CD8-positive, alpha-beta memory T cell (primary cell): Measurements from ENCODE around the gene DNAH14. TPM values are rescaled to one million over a fixed set of nuclear protein-coding genes. Genes with fewer than 3 reads are reported as not detected.
"Not testable (repeated sequence)": the region's sequence is repeated elsewhere in the genome, so short reads cannot be mapped to it uniquely, and the experiment has no call there.

Experiments
- CTCF ChIA-PET: fragments of 350-600 bp; sonication (Branson Sonifier 250); formaldehyde crosslinking; loops from one replicate; lab custom pipeline; 2021; ENCODE audit warnings: antibody characterized with exemption; lab: Charles Lee
- POLR2A ChIA-PET: fragments of 350-600 bp; sonication (Branson Sonifier 250); formaldehyde crosslinking; loops from one replicate; lab custom pipeline; 2021; ENCODE audit warnings: antibody characterized with exemption; lab: Charles Lee
- DNase-seq, 5 donors: peaks; one replicate each; pipeline versions ENCODE4 v3.0.0 to v3.0.0-alpha.2; 2020 to 2022; ENCODE audit warnings: mixed read lengths in 1 of 5
- H3K27ac ChIP-seq: one replicate; pipeline ENCODE4 v1.7.0; 2013; ENCODE audit warnings: low read depth, mild to moderate bottlenecking, low read length, moderate library complexity
- H3K27me3 ChIP-seq: 2 replicates; pipeline ENCODE4 v1.7.0; 2013; ENCODE audit warnings: low read length, mild to moderate bottlenecking; ENCODE audit not compliant: insufficient read depth, poor library complexity, severe bottlenecking
- H3K36me3 ChIP-seq: 2 replicates; pipeline ENCODE4 v1.7.0; 2013; ENCODE audit warnings: mild to moderate bottlenecking, low read length, moderate library complexity; ENCODE audit not compliant: insufficient read depth
- H3K4me1 ChIP-seq: 2 replicates; pipeline ENCODE4 v1.7.0; 2013; ENCODE audit warnings: mild to moderate bottlenecking, low read length, moderate library complexity; ENCODE audit not compliant: insufficient read depth
- H3K4me3 ChIP-seq: 2 replicates; pipeline ENCODE4 v1.7.0; 2013; ENCODE audit warnings: mild to moderate bottlenecking, low read length
- H3K9me3 ChIP-seq: 2 replicates; pipeline ENCODE4 v1.7.0; 2013; ENCODE audit warnings: mild to moderate bottlenecking, low read length
- H3K27ac Mint-ChIP-seq, 8 donors: one replicate each; pipeline ENCODE4 v1.8.0; 2020 to 2021; ENCODE audit warnings: mixed read lengths in 8 of 8, mild to moderate bottlenecking in 6 of 8, inconsistent platforms in 3 of 8, moderate library complexity in 3 of 8
- H3K27me3 Mint-ChIP-seq, 2 donors: one replicate each; pipeline ENCODE4 v1.8.0; 2020 to 2021; ENCODE audit warnings: mixed read lengths in 2 of 2, mild to moderate bottlenecking in 1 of 2, moderate library complexity in 1 of 2
- H3K36me3 Mint-ChIP-seq, 3 donors: one replicate each; pipeline ENCODE4 v1.8.0; 2020 to 2021; ENCODE audit warnings: mixed read lengths in 3 of 3, inconsistent platforms in 1 of 3, mild to moderate bottlenecking in 1 of 3
- H3K4me1 Mint-ChIP-seq, 3 donors: one replicate each; pipeline ENCODE4 v1.8.0; 2020 to 2021; ENCODE audit warnings: mixed read lengths in 3 of 3, inconsistent platforms in 1 of 3, mild to moderate bottlenecking in 1 of 3
- H3K4me3 Mint-ChIP-seq, 7 donors: one replicate each; pipeline ENCODE4 v1.8.0; 2020 to 2021; ENCODE audit warnings: mixed read lengths in 7 of 7, mild to moderate bottlenecking in 6 of 7, moderate library complexity in 4 of 7, inconsistent platforms in 2 of 7
- H3K9me3 Mint-ChIP-seq, 5 donors: one replicate each; pipeline ENCODE4 v1.8.0; 2020 to 2022; ENCODE audit warnings: mixed read lengths in 5 of 5, mild to moderate bottlenecking in 3 of 5, moderate library complexity in 2 of 5, inconsistent platforms in 1 of 5
- polyA plus RNA-seq: library from polyadenylated mRNA; unstranded; fragments of 300-500 nt; fragmentation: Illumina TruSeq; gene quantifications from one replicate; pipeline ENCODE4 v1.2.3, GENCODE V29; 2021
- total RNA-seq, 2 experiments: library from RNA; stranded (reverse); gene quantifications; one replicate each; pipeline ENCODE4 v1.2.3, GENCODE V29; 2021

DNAH14 gene
- total and polyA plus RNA-seq, 3 experiments from 2014 or later, result 0.26 TPM; not detected in 2

GRCh38 chr1:224988042-224988441 lies 58.6 kb downstream of the DNAH14 start:
- Mint-ChIP-seq H3K27me3 (peaks cover 3 to 10% of the 10 kb centered on the region in 2 donors), H3K4me1 (no peaks in the 10 kb centered on the region), H3K27ac (no peak overlapping the region), H3K4me3 (no peak overlapping the region), H3K36me3 (no peaks in the 10 kb centered on the region), H3K9me3 (peaks cover 0 to 14% (median 0%) of the 10 kb centered on the region in 5 donors)
- H3K27ac ChIP-seq, result no peak overlapping the region
- no peak overlapping the region for H3K4me3 ChIP-seq
- no peaks in the 10 kb centered on the region for H3K4me1 ChIP-seq
- H3K9me3 ChIP-seq, result no peaks in the 10 kb centered on the region
- POLR2A ChIA-PET, result no interaction called here
- DNase-seq, result no peak
- H3K27me3 ChIP-seq, result no peaks in the 10 kb centered on the region
- CTCF ChIA-PET, result no interaction called here
- no peaks in the 10 kb centered on the region for H3K36me3 ChIP-seq

DNA sequence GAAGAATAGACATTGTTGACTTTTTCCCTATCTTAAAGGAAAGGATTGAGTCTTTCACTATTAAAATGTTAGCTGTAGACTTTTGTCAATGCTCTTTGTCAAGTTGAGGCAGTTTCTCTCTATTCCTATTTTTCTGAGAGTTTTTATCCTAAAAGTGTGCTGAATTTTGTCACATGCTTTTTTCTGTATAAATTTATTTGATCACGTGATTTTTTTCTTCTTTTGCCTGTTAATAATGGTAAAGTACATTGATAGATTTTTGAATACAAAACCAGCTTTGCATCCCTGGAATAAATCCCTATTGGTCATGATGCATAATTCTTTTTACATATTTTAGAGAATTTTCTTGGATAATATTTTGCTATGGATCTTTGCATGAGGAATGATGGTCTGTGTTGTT lies 60.1 kb downstream of the DNAH14 start:
- H3K9me3 Mint-ChIP-seq, result peaks cover 2 to 19% (median 3%) of the 10 kb centered on the region in 5 donors
- H3K27me3 Mint-ChIP-seq, result no peaks in the 10 kb centered on the region
- Histone ChIP-seq H3K27me3 (no peaks in the 10 kb centered on the region), H3K36me3 (no peaks in the 10 kb centered on the region), H3K9me3 (no peaks in the 10 kb centered on the region), H3K27ac (no peak overlapping the region), H3K4me1 (no peaks in the 10 kb centered on the region), H3K4me3 (no peak overlapping the region)
- DNase-seq, result no peak
- H3K4me3 Mint-ChIP-seq, result no peak overlapping the region
- no peaks in the 10 kb centered on the region for H3K4me1 Mint-ChIP-seq
- H3K27ac Mint-ChIP-seq, result no peak overlapping the region
- no peaks in the 10 kb centered on the region for H3K36me3 Mint-ChIP-seq
- ChIA-PET CTCF (no interaction called here), POLR2A (no interaction called here)

GRCh38 chr1:224991550-224991949 lies 62.1 kb downstream of the DNAH14 start:
- H3K36me3 Mint-ChIP-seq, result not testable (repeated sequence)

GRCh38 chr1:224995602-224996001 lies 66.1 kb downstream of the DNAH14 start:
- CTCF ChIA-PET, result no interaction called here

More at GRCh38 chr1:224991550-224991949, 62.1 kb downstream of the DNAH14 start:
- H3K9me3 Mint-ChIP-seq, result peaks cover 8 to 30% (median 13%) of the 10 kb centered on the region in 5 donors
- H3K9me3 ChIP-seq, CTCF ChIA-PET, H3K27ac ChIP-seq, H3K4me3 ChIP-seq, H3K4me1 ChIP-seq, DNase-seq, H3K27me3 Mint-ChIP-seq, H3K27ac Mint-ChIP-seq, H3K4me1 Mint-ChIP-seq, H3K27me3 ChIP-seq, H3K36me3 ChIP-seq, POLR2A ChIA-PET, H3K4me3 Mint-ChIP-seq: not testable (repeated sequence)

DNA sequence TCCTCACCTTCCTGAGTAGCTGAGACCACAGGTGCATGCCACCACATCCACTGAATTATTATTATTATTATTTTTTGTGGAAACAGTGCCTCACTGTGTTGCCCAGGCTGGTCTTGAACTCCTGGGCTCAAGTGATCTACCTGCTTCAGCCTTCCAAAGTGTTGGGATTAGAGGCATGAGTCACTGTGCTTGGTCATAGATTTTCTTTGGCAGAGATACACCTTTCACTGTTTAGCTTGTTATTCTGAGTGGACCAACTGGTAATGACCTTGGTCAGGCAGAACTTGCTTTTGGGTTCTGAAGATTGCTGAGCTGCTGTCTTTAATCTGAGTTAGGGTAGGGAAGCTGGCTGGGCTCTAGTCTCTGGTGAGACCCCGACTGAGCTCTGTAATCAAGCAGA lies 66.8 kb downstream of the DNAH14 start:
- CTCF ChIA-PET, result no interaction called here
- POLR2A ChIA-PET, result no interaction called here
- Mint-ChIP-seq H3K4me1 (no peaks in the 10 kb centered on the region), H3K27ac (peak overlapping the region in 1 of 8 donors; percentile 33), H3K9me3 (peaks cover 19 to 45% (median 28%) of the 10 kb centered on the region in 5 donors), H3K27me3 (peaks cover 0 to 6% of the 10 kb centered on the region in 2 donors), H3K36me3 (no peaks in the 10 kb centered on the region), H3K4me3 (no peak overlapping the region)
- no peak overlapping the region for H3K4me3 ChIP-seq
- H3K27ac ChIP-seq, result no peak overlapping the region
- H3K27me3 ChIP-seq, result no peaks in the 10 kb centered on the region
- no peak for DNase-seq
- H3K4me1 ChIP-seq, result no peaks in the 10 kb centered on the region
- no peaks in the 10 kb centered on the region for H3K9me3 ChIP-seq
- H3K36me3 ChIP-seq, result no peaks in the 10 kb centered on the region

More at GRCh38 chr1:224995602-224996001, 66.1 kb downstream of the DNAH14 start:
- POLR2A ChIA-PET, result no interaction called here
- no peak overlapping the region for H3K27ac Mint-ChIP-seq
- H3K27me3 ChIP-seq, result no peaks in the 10 kb centered on the region
- peaks cover 18 to 44% (median 27%) of the 10 kb centered on the region in 5 donors for H3K9me3 Mint-ChIP-seq
- H3K4me3 Mint-ChIP-seq, result no peak overlapping the region
- H3K9me3 ChIP-seq, result no peaks in the 10 kb centered on the region
- no peak for DNase-seq
- H3K27me3 Mint-ChIP-seq, result peaks cover 0 to 5% of the 10 kb centered on the region in 2 donors
- H3K4me1 Mint-ChIP-seq, result no peaks in the 10 kb centered on the region
- no peaks in the 10 kb centered on the region for H3K36me3 ChIP-seq
- no peak overlapping the region for H3K4me3 ChIP-seq
- H3K4me1 ChIP-seq, result no peaks in the 10 kb centered on the region
- no peaks in the 10 kb centered on the region for H3K36me3 Mint-ChIP-seq
- no peak overlapping the region for H3K27ac ChIP-seq

GRCh38 chr1:224998185-224998584 lies 68.7 kb downstream of the DNAH14 start:
- peaks cover 4 to 7% of the 10 kb centered on the region in 2 donors for H3K27me3 Mint-ChIP-seq
- POLR2A ChIA-PET, result no interaction called here
- H3K27ac Mint-ChIP-seq, result no peak overlapping the region
- no peaks in the 10 kb centered on the region for H3K4me1 ChIP-seq
- H3K36me3 Mint-ChIP-seq, result no peaks in the 10 kb centered on the region
- no peak for DNase-seq
- H3K27ac ChIP-seq, result no peak overlapping the region
- CTCF ChIA-PET, result no interaction called here
- H3K9me3 Mint-ChIP-seq, result peaks cover 16 to 38% (median 28%) of the 10 kb centered on the region in 5 donors
- H3K4me3 ChIP-seq, result no peak overlapping the region
- no peak overlapping the region for H3K4me3 Mint-ChIP-seq
- H3K9me3 ChIP-seq, result no peaks in the 10 kb centered on the region
- no peaks in the 10 kb centered on the region for H3K27me3 ChIP-seq
- no peaks in the 10 kb centered on the region for H3K4me1 Mint-ChIP-seq
- no peaks in the 10 kb centered on the region for H3K36me3 ChIP-seq

DNA sequence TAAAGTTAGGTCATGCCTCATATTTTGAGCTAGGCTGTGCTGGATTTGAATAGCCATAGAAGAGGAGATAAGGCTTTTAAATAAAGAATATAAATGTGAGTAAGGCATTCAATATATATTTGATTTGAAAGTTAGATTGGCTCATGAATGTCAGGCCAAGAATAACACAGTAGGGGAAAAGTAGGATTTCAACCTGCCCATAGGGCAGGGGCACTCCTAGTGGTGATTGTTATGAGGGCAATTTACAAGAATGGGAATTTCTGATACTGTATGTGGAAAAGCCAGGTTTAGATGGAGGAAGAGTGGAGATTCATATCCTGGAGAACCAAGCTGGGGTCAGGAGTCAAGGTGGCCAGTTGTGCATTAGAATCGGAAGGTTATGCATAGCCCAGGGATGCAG lies 74.9 kb downstream of the DNAH14 start:
- POLR2A ChIA-PET, result no interaction called here
- Histone ChIP-seq H3K36me3 (no peaks in the 10 kb centered on the region), H3K27me3 (no peaks in the 10 kb centered on the region), H3K9me3 (no peaks in the 10 kb centered on the region), H3K27ac (no peak overlapping the region), H3K4me3 (no peak overlapping the region), H3K4me1 (no peaks in the 10 kb centered on the region)
- H3K4me1 Mint-ChIP-seq, result no peaks in the 10 kb centered on the region
- no peaks in the 10 kb centered on the region for H3K36me3 Mint-ChIP-seq
- no peak for DNase-seq
- H3K9me3 Mint-ChIP-seq, result peaks cover 8 to 27% (median 25%) of the 10 kb centered on the region in 5 donors
- H3K27ac Mint-ChIP-seq, result no peak overlapping the region
- peaks cover 4 to 21% of the 10 kb centered on the region in 2 donors for H3K27me3 Mint-ChIP-seq
- H3K4me3 Mint-ChIP-seq, result no peak overlapping the region
- CTCF ChIA-PET, result no interaction called here

GRCh38 chr1:225006352-225006751 lies 76.9 kb downstream of the DNAH14 start:
- H3K36me3 ChIP-seq, DNase-seq, POLR2A ChIA-PET, H3K27me3 ChIP-seq, H3K27ac Mint-ChIP-seq, H3K4me3 Mint-ChIP-seq, H3K4me3 ChIP-seq, H3K9me3 ChIP-seq, H3K4me1 Mint-ChIP-seq, CTCF ChIA-PET, H3K4me1 ChIP-seq, H3K27ac ChIP-seq, H3K36me3 Mint-ChIP-seq: not testable (repeated sequence)
- H3K27me3 Mint-ChIP-seq, result peaks cover 2 to 21% of the 10 kb centered on the region in 2 donors
- peaks cover 10 to 30% (median 17%) of the 10 kb centered on the region in 5 donors for H3K9me3 Mint-ChIP-seq
